AG09319 (cell line): ENCODE results near the gene ABI3.
"Not testable (repeated sequence)": the region's sequence is repeated elsewhere in the genome, so short reads cannot be mapped to it uniquely, and the experiment has no call there.

Source experiments
- DNase-seq: peaks from one replicate; pipeline ENCODE4 v3.0.0-alpha.2; 2010; ENCODE audit warnings: low read depth; ENCODE audit errors: extremely low read depth
- CTCF ChIP-seq: IDR thresholded peaks from 2 replicates; pipeline ENCODE4 v1.5.1; 2011; ENCODE audit warnings: low read depth, mild to moderate bottlenecking, inconsistent platforms, low read length, moderate library complexity

ABI3 gene

GRCh38 chr17:49180998-49181635 is 29.4 kb upstream of the ABI3 start:
- no peak for DNase-seq
- no peak for TF ChIP-seq CTCF

GRCh38 chr17:49183341-49183740 is 27.2 kb upstream of the ABI3 start:
- DNase-seq = no peak
- TF ChIP-seq CTCF = no peak

GRCh38 chr17:49183801-49184200 is 26.7 kb upstream of the ABI3 start:
- DNase-seq = no peak
- no peak for TF ChIP-seq CTCF

GRCh38 chr17:49184522-49184921 is 26.0 kb upstream of the ABI3 start:
- DNase-seq = not testable (repeated sequence)

GRCh38 chr17:49185381-49185780 is 25.1 kb upstream of the ABI3 start:
- not testable (repeated sequence) for DNase-seq

GRCh38 chr17:49187301-49187700 is 23.2 kb upstream of the ABI3 start:
- DNase-seq = no peak
- TF ChIP-seq CTCF = no peak

GRCh38 chr17:49190932-49191331 is 19.6 kb upstream of the ABI3 start:
- TF ChIP-seq CTCF = no peak
- DNase-seq = no peak

- DNase-seq = peak; percentile 8
- TF ChIP-seq CTCF = no peak
Observed at GRCh38 chr17:49191409-49191916, 19.0 kb upstream of the ABI3 start.
